ENCODE measurements around the gene BBX.
"Not testable (repeated sequence)": the region's sequence is repeated elsewhere in the genome, so short reads cannot be mapped to it uniquely, and the experiment has no call there.

Gene BBX

DNA sequence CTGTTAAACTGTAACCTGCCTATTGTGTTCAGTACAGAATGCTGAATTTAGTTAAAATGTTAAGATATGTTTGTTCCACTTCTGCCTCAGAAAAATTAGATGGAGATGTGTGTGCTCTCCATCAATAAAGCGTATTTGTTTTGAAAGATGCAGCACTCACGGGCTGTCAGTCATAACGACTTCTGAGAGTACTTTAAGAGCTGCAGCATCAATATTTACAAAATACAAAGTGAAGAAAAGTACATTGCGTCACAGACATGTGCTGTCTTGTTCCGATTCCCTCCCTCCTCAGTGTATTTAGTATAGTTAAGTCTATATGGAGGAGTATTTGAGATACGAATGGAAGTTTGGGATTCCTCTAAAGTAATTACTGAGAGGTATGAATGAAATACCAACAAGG lies 166.6 kb downstream of the BBX start:
- DNase-seq, result no peak

DNA sequence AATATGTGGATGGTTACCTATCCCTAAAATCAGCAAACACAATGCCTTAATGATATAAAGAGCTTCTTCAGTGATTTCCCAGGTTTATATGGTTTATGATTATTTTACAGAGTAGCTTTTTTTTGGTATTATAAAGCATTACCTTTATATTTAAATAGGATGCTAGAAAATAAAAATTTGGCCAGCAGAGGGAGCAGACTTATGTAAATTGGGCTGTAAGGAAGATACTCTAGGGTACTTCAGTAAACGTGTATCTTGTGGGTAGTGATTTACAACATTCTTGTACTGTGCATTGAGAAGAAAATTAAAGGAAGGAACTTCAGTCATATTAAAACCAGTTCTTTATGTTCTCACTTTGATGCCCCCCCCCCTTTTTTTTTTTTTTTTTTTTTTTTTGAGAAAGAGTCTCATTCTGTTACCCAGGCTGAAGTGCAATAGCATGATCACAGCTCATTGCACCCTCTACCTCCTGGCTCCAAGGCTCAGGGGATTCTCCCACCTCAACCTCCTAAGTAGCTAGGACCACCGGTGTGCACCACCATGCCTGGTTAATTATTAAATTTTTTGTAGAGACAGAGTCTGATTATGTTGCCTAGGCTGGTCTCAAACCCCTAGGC lies 167.9 kb downstream of the BBX start:
- DNase-seq, result peak; percentile 3

DNA sequence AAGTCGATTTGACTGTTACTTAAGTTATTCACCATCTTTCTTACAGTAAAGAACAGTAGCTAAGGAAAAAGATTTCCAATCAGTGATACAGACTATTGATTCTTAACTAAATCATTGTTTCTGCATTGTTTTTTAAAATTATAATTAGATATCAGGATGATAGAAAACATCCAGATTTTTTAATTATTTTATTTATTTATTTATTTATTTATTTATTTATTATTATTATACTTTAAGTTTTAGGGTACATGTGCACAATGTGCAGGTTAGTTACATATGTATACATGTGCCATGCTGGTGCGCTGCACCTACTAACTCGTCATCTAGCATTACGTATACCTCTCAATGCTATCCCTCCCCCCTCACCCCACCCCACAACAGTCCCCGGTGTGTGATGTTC lies 169.2 kb downstream of the BBX start:
- DNase-seq, result not testable (repeated sequence)

DNA sequence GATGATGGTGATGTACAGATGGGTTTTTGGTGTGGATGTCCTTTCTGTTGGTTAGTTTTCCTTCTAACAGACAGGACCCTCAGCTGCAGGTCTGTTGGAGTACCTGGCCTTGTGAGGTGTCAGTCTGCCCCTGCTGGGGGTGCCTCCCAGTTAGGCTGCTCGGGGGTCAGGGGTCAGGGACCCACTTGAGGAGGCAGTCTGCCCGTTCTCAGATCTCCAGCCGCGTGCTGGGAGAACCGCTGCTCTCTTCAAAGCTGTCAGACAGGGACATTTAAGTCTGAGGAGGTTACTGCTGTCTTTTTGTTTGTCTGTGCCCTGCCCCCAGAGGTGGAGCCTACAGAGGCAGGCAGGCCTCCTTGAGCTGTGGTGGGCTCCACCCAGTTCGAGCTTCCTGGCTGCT lies 174.6 kb downstream of the BBX start:
- not testable (repeated sequence) for DNase-seq

DNA sequence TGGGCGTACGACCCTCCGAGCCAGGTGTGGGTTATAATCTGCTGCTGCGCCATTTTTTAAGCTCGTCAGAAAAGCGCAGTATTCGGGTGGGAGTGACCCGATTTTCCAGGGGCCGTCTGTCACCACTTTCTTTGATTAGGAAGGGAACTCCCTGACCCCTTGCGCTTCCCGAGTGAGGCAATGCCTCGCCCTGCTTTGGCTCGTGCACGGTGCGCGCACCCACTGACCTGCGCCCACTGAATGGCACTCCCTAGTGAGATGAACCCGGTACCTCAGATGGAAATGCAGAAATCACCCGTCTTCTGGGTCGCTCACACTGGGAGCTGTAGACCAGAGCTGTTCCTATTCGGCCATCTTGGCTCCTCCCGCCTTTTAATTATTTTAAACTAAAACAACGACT lies 175.1 kb downstream of the BBX start:
- not testable (repeated sequence) for DNase-seq

DNA sequence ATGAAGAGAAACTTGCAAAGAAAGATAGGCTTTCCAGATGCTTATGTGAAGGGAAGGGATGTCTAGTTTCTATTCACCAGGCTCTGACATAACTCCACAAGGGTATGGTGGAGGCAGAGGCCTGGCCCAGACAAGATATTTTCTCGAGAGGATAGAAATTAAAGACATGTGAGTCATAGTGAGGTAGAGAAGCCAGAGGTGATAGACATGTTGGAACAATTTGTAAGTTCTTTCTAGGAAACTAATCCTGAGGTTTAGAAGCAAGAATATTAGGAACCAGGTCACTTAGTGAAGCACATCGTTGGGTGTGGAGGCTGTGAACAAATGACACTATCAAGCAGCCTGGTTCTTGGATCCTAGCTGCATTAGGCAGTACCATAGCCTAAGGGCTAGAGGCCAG lies 176.9 kb downstream of the BBX start:
- no peak for DNase-seq

DNA sequence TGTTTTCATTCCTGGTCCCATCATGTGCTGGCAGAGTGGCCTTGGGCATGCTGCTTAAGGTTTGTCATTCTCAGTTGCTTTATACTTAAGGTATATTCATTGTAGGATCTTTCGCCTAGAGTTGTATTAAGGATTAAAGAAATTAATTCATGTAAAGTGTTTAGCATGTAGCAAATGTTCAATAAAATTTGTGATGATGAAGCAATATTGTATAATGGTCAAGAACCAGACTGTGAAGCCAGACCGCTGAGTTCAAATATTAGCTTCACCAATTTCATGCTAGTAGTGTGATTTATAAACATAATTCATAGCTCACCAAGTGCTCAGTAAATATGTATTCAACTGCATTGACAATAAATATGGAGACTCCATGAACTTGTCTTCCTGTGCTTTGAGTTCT lies 178.5 kb downstream of the BBX start:
- DNase-seq, result no peak

DNA sequence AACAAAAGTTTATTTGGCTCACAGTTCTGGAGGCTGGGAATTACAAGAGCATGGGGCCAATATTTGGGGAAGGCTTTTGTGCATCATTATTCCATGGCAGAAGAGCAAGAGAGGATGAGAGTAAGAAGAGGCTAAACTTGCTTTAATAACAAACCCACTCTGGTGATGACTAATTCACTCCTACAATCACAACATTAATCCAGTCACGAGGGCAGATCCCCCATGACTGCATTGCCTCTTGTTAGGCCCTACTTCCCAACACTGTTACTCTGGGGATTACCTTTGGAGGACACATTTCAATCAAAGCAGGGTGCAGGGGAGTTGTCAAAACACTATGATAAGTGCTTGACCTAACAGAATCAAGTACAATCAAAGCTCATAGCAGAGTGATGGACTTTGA lies 181.7 kb downstream of the BBX start:
- DNase-seq, result no peak

DNA sequence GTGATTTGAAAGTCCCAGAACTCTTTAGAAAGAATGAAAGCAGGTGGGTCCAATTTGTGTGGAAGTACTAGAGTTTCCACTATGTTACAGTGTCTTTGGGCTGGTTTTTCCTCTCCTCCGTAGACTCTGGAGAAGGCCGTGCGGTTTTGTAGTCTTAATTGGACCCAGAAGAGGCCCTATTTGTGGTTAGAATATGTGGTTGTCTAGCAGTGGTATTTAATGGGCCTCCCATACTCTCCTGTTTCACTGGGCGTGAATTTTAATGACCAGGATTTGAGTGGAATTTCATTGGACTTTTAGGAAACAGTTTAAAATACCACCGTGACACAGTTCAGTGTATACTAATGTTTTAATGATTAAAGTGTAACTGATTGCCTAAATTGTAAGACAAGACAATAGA lies 182.3 kb downstream of the BBX start:
- no peak for DNase-seq

DNA sequence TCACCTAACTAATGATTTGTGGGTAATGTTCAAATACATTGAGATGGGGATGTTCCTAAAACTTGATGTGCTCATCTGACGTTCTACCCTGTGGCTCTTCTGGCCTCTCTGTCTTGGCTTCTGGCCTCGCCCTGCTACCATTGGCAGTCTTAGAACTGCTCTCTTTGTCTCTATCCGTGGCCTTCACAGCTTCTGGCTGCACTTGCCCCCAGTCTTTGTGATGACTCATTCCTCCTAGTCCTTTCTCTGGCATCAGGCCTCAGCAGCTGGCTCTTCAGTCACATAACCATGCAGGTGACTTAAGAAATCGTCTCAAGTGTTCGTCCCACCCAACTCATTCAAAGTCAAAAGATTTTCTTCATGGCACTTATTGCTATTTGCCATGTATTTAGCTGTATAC lies 188.1 kb downstream of the BBX start:
- peak; percentile 28 for DNase-seq

DNA sequence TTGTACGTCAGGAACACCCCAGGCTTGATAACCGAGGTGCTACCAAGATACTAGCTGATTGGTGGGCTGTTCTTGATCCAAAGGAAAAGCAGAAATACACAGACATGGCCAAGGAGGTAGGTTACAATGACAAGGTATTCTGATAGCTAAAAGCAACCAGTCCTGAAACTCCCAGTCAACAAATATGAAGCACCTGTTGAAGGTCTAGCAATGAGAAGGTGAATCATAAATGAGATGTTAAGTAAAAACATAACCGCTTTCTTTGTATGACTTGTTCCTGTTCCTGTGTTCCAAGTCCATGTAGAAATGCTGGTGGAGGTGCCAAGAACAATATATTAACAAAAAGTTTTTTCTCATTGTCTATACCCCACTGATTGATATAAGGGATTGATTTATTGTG lies 194.0 kb downstream of the BBX start:
- DNase-seq, result no peak

DNA sequence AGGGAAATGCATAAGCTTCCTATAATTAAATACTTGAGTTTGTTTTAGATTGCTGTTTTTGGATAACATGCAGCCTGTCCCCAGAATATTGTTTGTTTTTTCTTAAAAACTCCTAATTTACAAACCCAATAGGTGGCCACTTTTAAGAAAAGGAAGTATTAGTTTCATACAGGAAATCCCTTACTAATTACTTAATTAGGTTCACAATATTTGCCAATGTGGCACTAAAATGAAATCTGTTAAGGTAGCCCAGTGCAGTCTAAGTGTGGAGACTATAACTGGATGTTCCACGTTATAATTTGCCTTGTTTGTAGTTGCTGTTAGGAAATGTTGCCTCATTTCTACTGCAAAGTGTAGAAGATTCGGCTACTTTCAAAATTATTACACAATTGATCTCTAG lies 195.8 kb downstream of the BBX start:
- no peak for DNase-seq

DNA sequence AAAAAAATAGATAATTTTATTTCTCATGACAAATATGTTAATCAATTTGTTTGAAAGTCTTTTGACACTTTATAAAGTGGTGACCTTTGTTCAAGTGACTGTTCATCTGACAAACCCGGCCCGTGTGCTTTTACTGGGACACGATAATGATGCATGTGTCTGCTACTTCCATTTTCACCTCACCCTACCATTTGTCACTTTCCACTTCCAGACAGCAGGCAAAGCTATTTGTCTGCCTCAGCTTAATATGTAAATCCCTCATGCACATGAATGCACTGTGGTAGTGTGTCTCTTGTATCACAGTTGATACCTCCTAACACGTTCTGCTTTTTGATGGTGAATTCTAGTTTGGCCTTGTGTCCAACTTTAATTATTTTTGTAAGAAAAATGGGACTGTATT lies 204.3 kb downstream of the BBX start:
- DNase-seq, result no peak

DNA sequence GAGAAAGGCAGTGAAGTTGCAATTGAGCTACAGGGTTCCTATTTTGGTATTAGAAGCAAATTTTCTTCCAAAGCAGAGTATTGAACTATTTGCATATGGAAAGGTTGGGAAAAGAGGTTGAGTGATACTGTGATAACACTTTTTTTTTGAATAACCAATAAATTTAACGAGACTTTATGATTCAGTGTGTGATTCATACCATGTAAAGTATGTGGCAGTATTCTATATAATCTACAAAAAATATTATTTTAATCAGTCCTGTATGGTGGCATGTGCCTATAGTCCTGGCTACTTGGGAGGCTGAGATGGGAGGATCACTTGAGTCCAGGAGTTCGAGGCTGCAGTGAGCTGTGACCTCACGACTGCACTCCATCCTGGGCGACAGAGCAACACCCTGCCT lies 206.9 kb downstream of the BBX start:
- DNase-seq, result no peak

DNA sequence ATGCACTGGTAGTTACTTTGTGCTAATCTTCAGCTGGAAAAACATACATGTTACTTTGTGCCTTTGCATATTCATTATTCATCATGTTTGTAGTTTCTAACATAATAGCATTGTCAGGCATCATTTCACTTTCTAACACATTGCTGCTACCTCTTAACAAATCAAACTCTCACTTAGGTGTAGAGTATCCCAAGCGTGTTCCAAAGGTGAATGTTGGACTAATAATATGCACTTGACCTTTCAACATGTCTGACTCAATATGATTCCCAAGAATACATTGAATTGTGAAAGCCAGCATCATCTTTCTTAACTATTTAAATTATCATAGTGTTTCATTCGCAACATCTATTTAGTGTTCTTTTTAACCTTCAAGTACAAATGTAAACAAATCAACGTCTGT lies 211.6 kb downstream of the BBX start:
- DNase-seq, result no peak

DNA sequence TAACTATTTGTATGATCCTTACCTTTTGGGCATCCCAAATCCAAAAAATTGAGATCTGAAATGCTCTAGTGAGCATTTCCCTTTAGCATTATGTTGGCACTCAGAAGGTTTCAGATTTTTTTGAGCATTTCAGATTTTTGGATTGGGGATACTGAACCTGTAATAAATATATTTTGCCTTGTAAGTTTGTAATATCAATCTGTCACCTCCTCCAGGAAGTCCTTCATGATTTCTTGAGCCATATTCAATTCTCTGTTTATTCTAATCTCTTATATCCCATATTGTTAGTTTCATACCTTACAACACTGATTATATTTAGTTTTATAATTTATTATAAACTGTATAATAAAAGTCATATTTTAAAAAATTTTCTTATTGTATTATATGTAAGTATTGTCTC lies 215.2 kb downstream of the BBX start:
- no peak for DNase-seq

DNA sequence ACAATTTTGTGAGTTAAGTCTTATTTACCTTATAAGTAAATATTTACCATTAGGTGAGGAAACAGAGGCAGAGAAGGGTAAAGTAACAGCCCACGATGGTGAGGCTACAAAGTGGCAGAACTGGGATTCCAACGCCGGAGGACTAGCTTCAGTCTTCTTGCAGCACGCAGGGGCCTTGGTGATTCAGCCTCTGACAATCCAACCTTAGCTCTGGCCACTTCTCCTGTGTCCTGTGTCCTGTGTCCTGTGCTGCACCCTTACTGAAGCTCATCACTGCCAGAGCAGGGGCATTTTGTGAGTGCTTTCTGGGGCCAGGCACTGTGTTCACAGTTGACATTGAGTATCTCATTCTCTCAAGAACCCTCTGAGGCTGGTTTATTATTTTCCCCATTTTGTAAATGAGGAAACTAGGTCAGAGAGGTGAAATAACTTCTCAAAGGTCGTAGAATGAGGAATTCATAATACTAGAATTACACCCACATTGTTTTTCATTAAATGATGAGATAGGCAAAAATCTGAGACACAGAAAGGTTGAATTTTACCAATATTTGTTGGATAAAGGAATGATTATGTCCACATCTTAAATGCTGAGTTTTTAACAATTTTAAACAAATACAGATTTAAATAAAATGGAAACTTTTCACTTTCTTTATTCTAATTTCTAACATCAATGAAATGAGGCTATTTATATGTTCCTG lies 215.9 kb downstream of the BBX start:
- no peak for DNase-seq

DNA sequence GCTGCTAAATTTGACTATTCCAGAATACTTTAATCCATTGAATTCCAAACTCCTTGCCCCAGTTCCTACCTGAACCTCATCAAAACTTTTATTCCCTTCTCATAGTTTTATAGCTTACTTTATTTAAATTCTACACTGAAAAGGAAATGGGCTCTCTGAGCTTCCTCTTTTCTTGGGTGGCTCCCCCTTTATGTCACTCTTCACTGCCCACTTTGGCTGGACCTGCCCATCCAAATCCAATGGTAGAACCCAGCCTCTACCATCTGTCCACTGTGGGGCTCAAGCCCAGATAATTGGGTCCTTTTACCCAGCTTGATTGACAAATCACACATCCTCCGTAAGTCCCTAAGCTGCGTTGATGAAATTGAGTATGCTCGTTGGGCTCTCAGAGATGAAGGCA lies 216.5 kb downstream of the BBX start:
- no peak for DNase-seq

DNA sequence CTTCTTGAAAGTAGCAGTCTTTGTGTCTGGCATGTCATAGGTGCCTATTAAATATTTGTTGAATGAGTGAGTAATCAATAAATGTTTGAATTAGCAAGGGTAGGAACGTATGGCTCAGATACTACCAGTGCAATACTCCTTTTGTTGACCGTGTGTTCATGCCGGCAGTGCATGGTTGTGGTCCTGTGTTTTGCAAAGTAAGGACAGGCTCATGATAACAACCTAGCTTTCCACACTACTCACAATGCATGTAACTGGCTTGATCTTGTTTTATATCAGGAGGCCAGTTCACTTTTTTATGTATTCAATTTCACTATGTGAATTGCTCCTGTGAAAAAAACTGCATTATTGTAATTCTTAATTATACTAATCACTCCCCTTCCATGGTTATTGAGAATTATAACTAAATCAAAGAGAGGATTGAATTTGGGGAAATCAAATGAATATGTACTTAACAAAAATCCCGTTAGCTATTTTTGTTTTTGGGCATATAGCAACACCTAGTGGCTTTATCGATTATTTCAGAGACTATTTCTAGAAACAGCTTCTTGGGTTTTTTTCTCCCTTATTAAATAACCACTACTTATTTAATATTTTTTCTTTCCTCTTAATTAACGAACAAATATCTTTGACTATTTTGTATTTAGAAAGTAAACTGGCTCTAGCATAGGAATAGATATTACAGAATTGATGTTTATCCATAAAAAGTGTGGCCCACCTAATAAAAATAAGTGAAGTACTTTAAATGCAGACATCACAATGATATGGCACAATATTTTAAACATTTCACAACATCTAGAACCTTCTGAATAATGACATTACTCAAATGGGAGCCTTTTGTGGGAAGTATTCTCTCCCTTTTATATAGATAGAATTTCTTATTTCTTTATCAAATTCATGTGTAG lies 218.5 kb downstream of the BBX start:
- DNase-seq, result no peak

DNA sequence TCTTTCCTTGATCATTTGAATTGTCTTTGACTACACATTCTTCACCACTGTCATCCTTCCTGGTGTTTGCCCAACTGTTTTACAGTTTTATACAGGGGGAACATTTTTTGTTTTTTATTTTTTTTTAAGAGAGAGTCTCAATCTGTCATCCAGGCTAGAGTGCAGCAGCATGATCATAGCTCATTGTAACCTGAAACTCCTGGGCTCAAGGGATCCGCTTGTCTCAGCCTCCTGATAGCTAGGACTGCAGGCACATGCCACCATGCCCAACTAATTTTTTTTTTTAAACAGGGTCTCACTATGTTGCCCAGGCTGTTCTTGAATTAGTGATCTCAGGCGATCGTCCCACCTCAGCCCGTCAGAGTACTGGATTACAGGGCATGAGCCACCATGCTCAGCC lies 222.6 kb downstream of the BBX start:
- DNase-seq, result no peak

DNA sequence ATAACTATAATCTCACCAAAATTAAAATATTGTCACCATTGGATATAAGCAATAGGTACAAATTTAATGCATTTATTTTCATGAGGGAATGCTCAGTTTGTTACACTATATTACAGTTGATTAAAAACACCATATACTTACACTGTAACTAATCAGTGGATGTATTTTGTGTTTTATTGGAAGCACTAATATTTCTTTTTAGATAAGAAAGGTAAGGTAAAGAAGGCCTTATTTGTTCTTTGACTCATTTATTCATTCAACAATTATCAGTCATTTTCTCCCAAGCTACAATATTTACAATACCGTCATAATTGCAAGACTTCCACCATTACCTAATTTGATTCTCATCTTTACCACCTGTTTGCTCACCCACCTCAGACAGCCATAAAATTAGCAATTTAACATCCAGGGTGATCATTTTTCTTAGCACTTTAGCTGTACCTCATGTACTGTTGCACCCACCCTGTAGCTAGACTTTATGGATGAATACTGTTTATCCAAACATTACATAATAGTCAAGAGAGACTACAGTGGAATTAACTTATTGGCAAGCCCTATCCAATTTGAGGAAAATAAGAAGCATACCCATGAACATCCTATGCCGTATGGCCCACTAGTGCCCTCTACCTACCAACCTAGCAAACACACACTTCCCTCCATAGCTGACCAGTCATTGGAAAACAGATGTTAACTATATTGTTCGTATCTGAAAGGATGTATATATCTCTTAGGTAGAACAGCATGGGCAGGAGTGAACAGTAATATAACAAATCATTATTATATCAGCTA lies 229.6 kb downstream of the BBX start:
- no peak for DNase-seq

DNA sequence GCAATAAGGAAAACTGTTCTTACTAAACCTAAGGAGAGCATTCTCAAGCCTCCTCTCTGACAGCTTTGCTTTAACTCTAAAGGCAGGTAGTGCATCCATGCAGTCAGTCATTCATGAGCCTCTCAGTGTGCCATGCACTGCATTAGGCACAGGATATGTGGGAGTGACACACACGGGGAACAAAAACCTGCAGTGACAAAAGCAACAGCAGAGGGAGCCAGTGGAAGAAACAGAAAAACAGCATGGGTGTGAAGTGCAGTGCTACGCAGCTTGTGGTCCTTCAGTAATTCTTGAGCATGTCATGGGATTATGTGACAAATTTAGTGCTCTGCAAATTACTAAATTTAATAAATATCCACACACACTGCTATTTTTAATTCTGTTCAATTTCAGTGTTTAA lies 230.7 kb downstream of the BBX start:
- peak; percentile 7 for DNase-seq

DNA sequence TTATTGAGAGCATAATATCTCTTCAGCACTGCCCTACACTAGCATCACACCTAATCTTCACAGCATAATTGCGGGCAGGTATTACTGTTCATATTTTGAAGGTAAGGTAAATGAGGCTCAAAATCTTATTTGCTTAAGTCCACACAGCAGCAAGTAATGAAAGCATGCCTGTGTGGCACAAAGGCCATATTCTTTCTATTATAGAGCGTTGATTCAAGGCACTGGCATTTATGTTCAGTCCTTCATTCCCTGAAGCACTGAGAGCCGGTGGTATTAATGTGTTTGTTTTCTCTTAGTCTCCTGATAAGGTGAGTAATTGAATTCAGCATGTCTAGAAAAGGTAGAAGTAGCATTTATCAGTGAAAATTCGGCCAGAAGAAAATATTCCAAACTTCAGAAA lies 231.2 kb downstream of the BBX start:
- DNase-seq, result no peak
